ENCODE results near the gene CIZ1. TPM values are rescaled to one million over a fixed set of nuclear protein-coding genes. Genes with fewer than 3 reads are reported as not detected.

Gene CIZ1
- total and polyA plus RNA-seq, 2 experiments from 2014 or later: 48.5 to 73.1 TPM

GRCh38 chr9:128206484-128206883 lies 15.1 kb upstream of the CIZ1 start:
- in situ Hi-C loops (cut with MboI): no loop called here
- H3K27me3 ChIP-seq (replicated peaks; ENCODE audit: insufficient read depth): no peaks in the 10 kb centered on the region
- H3K79me2 ChIP-seq (ENCODE audit: insufficient read depth): peaks cover 15% of the 10 kb centered on the region; the same call in 1 of the 2 replicates
- H3F3A ChIP-seq (ENCODE audit: insufficient read depth): peaks cover 11% of the 10 kb centered on the region; the same call in 1 of the 2 replicates
- H3K9me3 ChIP-seq (ENCODE audit: low read depth): no peaks in the 10 kb centered on the region
- no peaks in the 10 kb centered on the region for H4K20me1 ChIP-seq (ENCODE audit: insufficient read depth)
- H3K9me2 ChIP-seq (ENCODE audit: insufficient read depth): no peaks in the 10 kb centered on the region
- H2AFZ ChIP-seq: no peak overlapping the region
- no peaks in the 10 kb centered on the region for H3K36me3 ChIP-seq (ENCODE audit: low read depth)
- no peak for DNase-seq
- no peak overlapping the region for H3K27ac ChIP-seq
- WGBS, 2 experiments (ENCODE audit: low coverage in 1 of 2, low lambda C conversion rate in 2 of 2, missing lambda C conversion rate in 2 of 2): 59% methylated on average over 3 of the region's 3 CpGs
- peaks cover 9% of the 10 kb centered on the region for H3K4me1 ChIP-seq (ENCODE audit: insufficient read depth)
- H3K4me2 ChIP-seq (ENCODE audit: unreplicated experiment): no peak overlapping the region
- no peak overlapping the region for H3K4me3 ChIP-seq
- TF ChIP-seq EZH2phosphoT487 (IDR thresholded peaks at IDR 0.05; ENCODE audit: insufficient read depth, low read depth) (no peak), EZH2 (IDR thresholded peaks at IDR 0.05; ENCODE audit: insufficient read depth, poor library complexity, severe bottlenecking) (no peak)
- no peak overlapping the region for H3K9ac ChIP-seq

GRCh38 chr9:128205296-128205944 lies 14.0 kb upstream of the CIZ1 start:
- TF ChIP-seq EZH2phosphoT487 (IDR thresholded peaks at IDR 0.05; ENCODE audit: insufficient read depth, low read depth) (no peak), EZH2 (IDR thresholded peaks at IDR 0.05; ENCODE audit: insufficient read depth, poor library complexity, severe bottlenecking) (no peak)
- Histone ChIP-seq H3K9ac (no peak overlapping the region), H3K27me3 (replicated peaks; ENCODE audit: insufficient read depth) (no peaks in the 10 kb centered on the region), H2AFZ (no peak overlapping the region), H3K27ac (no peak overlapping the region), H3F3A (ENCODE audit: insufficient read depth) (peaks cover 11% of the 10 kb centered on the region; the same call in 1 of the 2 replicates), H3K79me2 (ENCODE audit: insufficient read depth) (peaks cover 15% of the 10 kb centered on the region; the same call in 1 of the 2 replicates), H3K4me1 (ENCODE audit: insufficient read depth) (peaks cover 9% of the 10 kb centered on the region), H3K4me2 (ENCODE audit: unreplicated experiment) (no peak overlapping the region), H4K20me1 (ENCODE audit: insufficient read depth) (no peaks in the 10 kb centered on the region), H3K36me3 (ENCODE audit: low read depth) (no peaks in the 10 kb centered on the region), H3K4me3 (0 out of 2 replicates have a peak overlapping the region, but pooled peaks have one; percentile 75), H3K9me2 (ENCODE audit: insufficient read depth) (no peaks in the 10 kb centered on the region), H3K9me3 (ENCODE audit: low read depth) (no peaks in the 10 kb centered on the region)
- DNase-seq: no peak
- 64 to 69% methylated on average over 16 of the region's 16 CpGs for WGBS, 2 experiments (ENCODE audit: low coverage in 1 of 2, low lambda C conversion rate in 2 of 2, missing lambda C conversion rate in 2 of 2)
- in situ Hi-C loops (cut with MboI): no loop called here

GRCh38 chr9:128204858-128205257 lies 13.5 kb upstream of the CIZ1 start:
- Histone ChIP-seq H3K9ac (peak overlapping the region; percentile 57), H3K79me2 (ENCODE audit: insufficient read depth) (peaks cover 15% of the 10 kb centered on the region; the same call in 1 of the 2 replicates), H3K27ac (no peak overlapping the region), H2AFZ (peak overlapping the region; percentile 62; the same call in 1 of the 2 replicates), H4K20me1 (ENCODE audit: insufficient read depth) (no peaks in the 10 kb centered on the region), H3K9me3 (ENCODE audit: low read depth) (no peaks in the 10 kb centered on the region), H3K9me2 (ENCODE audit: insufficient read depth) (no peaks in the 10 kb centered on the region), H3K4me1 (ENCODE audit: insufficient read depth) (peaks cover 9% of the 10 kb centered on the region), H3K27me3 (replicated peaks; ENCODE audit: insufficient read depth) (no peaks in the 10 kb centered on the region), H3K4me2 (ENCODE audit: unreplicated experiment) (peak overlapping the region; percentile 83), H3K36me3 (ENCODE audit: low read depth) (no peaks in the 10 kb centered on the region), H3K4me3 (peak overlapping the region; percentile 75), H3F3A (ENCODE audit: insufficient read depth) (peaks cover 11% of the 10 kb centered on the region; the same call in 1 of the 2 replicates)
- DNase-seq: no peak
- WGBS, 2 experiments (ENCODE audit: low coverage in 1 of 2, low lambda C conversion rate in 2 of 2, missing lambda C conversion rate in 2 of 2): 8 to 17% methylated on average over 7 of the region's 7 CpGs
- in situ Hi-C loops (cut with MboI): no loop called here
- TF ChIP-seq EZH2 (IDR thresholded peaks at IDR 0.05; ENCODE audit: insufficient read depth, poor library complexity, severe bottlenecking) (no peak), EZH2phosphoT487 (IDR thresholded peaks at IDR 0.05; ENCODE audit: insufficient read depth, low read depth) (no peak)

GRCh38 chr9:128203707-128204551 lies 12.6 kb upstream of the CIZ1 start:
- Histone ChIP-seq H3K27ac (no peak overlapping the region), H3K9me3 (ENCODE audit: low read depth) (no peaks in the 10 kb centered on the region), H3K27me3 (replicated peaks; ENCODE audit: insufficient read depth) (no peaks in the 10 kb centered on the region), H3K36me3 (ENCODE audit: low read depth) (no peaks in the 10 kb centered on the region), H3F3A (ENCODE audit: insufficient read depth) (peaks cover 11% of the 10 kb centered on the region; the same call in 1 of the 2 replicates), H3K4me1 (ENCODE audit: insufficient read depth) (peaks cover 9% of the 10 kb centered on the region), H3K4me2 (ENCODE audit: unreplicated experiment) (peak overlapping the region; percentile 83), H3K4me3 (peak overlapping the region; percentile 75), H3K79me2 (ENCODE audit: insufficient read depth) (peaks cover 15% of the 10 kb centered on the region; the same call in 1 of the 2 replicates), H3K9me2 (ENCODE audit: insufficient read depth) (no peaks in the 10 kb centered on the region), H3K9ac (peak overlapping the region; percentile 57), H4K20me1 (ENCODE audit: insufficient read depth) (no peaks in the 10 kb centered on the region), H2AFZ (peak overlapping the region; percentile 62)
- 2% methylated on average over 40 to 53 of the region's 67 CpGs for WGBS, 2 experiments (ENCODE audit: low coverage in 1 of 2, low lambda C conversion rate in 2 of 2, missing lambda C conversion rate in 2 of 2)
- DNase-seq: peak; percentile 71
- no peak for TF ChIP-seq EZH2 (IDR thresholded peaks at IDR 0.05; ENCODE audit: insufficient read depth, poor library complexity, severe bottlenecking)
- TF ChIP-seq EZH2phosphoT487 (IDR thresholded peaks at IDR 0.05; ENCODE audit: insufficient read depth, low read depth): no peak
- in situ Hi-C loops (cut with MboI): no loop called here
